Fibroblast of villous mesenchyme (primary cell): ENCODE results near the gene TBC1D5. TPM values are rescaled to one million over a fixed set of nuclear protein-coding genes. Genes with fewer than 3 reads are reported as not detected.
A peak's percentile ranks its signal among the peaks of the same experiment; 100 is the strongest.
"Not testable (repeated sequence)": the region's sequence is repeated elsewhere in the genome, so short reads cannot be mapped to it uniquely, and the experiment has no call there.

Source experiments
- DNase-seq: peaks from one replicate; pipeline ENCODE4 v3.0.0-alpha.2; 2010; ENCODE audit warnings: low read depth
- H3K4me3 ChIP-seq: 2 replicates; pipeline ENCODE4 v1.5.1; 2011; ENCODE audit warnings: low read depth, mild to moderate bottlenecking, low read length
- CTCF ChIP-seq: IDR thresholded peaks from 2 replicates; pipeline ENCODE4 v1.5.1; 2012; ENCODE audit warnings: low read depth, mild to moderate bottlenecking, low read length; ENCODE audit not compliant: insufficient read depth
- total RNA-seq: library from RNA; depleted of rRNA; stranded (reverse); fragments of >200 nt; gene quantifications from 2 replicates; pipeline ENCODE4 v1.2.3, GENCODE V29; 2012

Gene TBC1D5
- total RNA-seq, 1 donor, result 107 TPM

- no peak overlapping the region for H3K4me3 ChIP-seq
- no peak for TF ChIP-seq CTCF
- no peak for DNase-seq
These were observed 347.8 kb downstream of the TBC1D5 start for GRCh38 chr3:17394541-17395155.

GRCh38 chr3:17392516-17392915 is 349.9 kb downstream of the TBC1D5 start:
- not testable (repeated sequence) for DNase-seq, H3K4me3 ChIP-seq

- TF ChIP-seq CTCF, result no peak
- no peak for DNase-seq
- H3K4me3 ChIP-seq, result no peak overlapping the region
These were observed 351.6 kb downstream of the TBC1D5 start for GRCh38 chr3:17390785-17391184.

GRCh38 chr3:17387108-17387507 is 355.3 kb downstream of the TBC1D5 start:
- DNase-seq, result no peak
- H3K4me3 ChIP-seq, result no peak overlapping the region
- no peak for TF ChIP-seq CTCF

- TF ChIP-seq CTCF, result no peak
- H3K4me3 ChIP-seq, result no peak overlapping the region
- DNase-seq, result no peak
These were observed 356.0 kb downstream of the TBC1D5 start for GRCh38 chr3:17386432-17386831.

GRCh38 chr3:17384567-17385296 is 357.7 kb downstream of the TBC1D5 start:
- DNase-seq, result peak; percentile 72
- H3K4me3 ChIP-seq, result no peak overlapping the region
- no peak for TF ChIP-seq CTCF

- no peak overlapping the region for H3K4me3 ChIP-seq
- DNase-seq, result no peak
- TF ChIP-seq CTCF, result no peak
These were observed 369.1 kb downstream of the TBC1D5 start for GRCh38 chr3:17373304-17373703.
